Measurements from ENCODE around the gene DOP1B.

DNA sequence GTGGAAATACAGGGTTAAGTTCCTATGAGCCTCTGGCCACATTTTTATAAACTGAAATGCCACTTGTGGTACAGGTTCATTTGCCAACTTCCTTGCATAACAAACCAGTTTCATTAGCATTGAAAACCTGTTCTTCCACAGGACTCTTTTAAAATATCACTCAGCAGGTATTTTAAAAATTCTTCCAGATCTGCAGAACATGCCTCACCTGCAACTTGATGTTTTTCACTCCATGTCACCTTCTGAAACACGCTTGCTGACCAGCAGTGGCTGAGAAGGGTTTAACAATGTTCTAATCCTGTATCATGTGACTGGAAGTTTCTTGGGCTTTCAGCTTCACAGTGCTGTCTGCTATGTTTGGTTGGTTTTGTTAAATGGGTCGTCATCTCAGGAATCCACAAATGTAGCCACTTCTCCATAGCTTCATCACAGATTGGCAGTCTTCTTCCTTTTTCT is 39.3 kb upstream of the DOP1B start:
- TF ChIP-seq, protein P1, sequence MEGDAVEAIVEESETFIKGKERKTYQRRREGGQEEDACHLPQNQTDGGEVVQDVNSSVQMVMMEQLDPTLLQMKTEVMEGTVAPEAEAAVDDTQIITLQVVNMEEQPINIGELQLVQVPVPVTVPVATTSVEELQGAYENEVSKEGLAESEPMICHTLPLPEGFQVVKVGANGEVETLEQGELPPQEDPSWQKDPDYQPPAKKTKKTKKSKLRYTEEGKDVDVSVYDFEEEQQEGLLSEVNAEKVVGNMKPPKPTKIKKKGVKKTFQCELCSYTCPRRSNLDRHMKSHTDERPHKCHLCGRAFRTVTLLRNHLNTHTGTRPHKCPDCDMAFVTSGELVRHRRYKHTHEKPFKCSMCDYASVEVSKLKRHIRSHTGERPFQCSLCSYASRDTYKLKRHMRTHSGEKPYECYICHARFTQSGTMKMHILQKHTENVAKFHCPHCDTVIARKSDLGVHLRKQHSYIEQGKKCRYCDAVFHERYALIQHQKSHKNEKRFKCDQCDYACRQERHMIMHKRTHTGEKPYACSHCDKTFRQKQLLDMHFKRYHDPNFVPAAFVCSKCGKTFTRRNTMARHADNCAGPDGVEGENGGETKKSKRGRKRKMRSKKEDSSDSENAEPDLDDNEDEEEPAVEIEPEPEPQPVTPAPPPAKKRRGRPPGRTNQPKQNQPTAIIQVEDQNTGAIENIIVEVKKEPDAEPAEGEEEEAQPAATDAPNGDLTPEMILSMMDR (IDR thresholded peaks at IDR 0.05), result no peak
- TF ChIP-seq POLR2A (IDR thresholded peaks at IDR 0.05), result no peak

Measured in heart left ventricle (tissue), 13 donors.